Adrenal gland (tissue), 12 donors: ENCODE data around the gene AGAP1. TPM values are rescaled to one million over a fixed set of nuclear protein-coding genes. Genes with fewer than 3 reads are reported as not detected.

ENCODE experiments used
- DNase-seq, 7 donors: peaks; one replicate each; pipeline ENCODE4 v3.0.0-alpha.2; 2019 to 2020
- H3K27ac ChIP-seq, 5 donors: fragments of 200-600 bp; sonication (generic) in 4 of 5; 1 replicate in 3 of 5; 2 replicates in 2 of 5; pipeline versions ENCODE4 v1.5.1 to v1.8.0; 2016 to 2020; ENCODE audit warnings: mild to moderate bottlenecking in 1 of 5
- H3K27me3 ChIP-seq: fragments of 200-600 bp; 2 replicates; pipeline ENCODE4 v1.8.0; 2021
- H3K36me3 ChIP-seq, 2 donors: fragments of 200-600 bp; replicated peaks in 1 of 2; 1 replicate in 1 of 2; 2 replicates in 1 of 2; pipeline versions ENCODE4 v1.5.1 to v1.8.0; 2018 to 2022
- H3K4me1 ChIP-seq, 2 donors: fragments of 200-600 bp; replicated peaks in 1 of 2; 1 replicate in 1 of 2; 2 replicates in 1 of 2; pipeline versions ENCODE4 v1.5.1 to v1.8.0; 2018 to 2021
- H3K4me3 ChIP-seq, 4 donors: fragments of 200-600 bp; sonication (generic) in 3 of 4; one replicate each; pipeline ENCODE4 v1.5.1; 2016 to 2018
- H3K9me3 ChIP-seq, 3 donors: fragments of 200-600 bp; sonication (generic) in 1 of 3; replicated peaks in 1 of 3; 1 replicate in 2 of 3; 2 replicates in 1 of 3; pipeline versions ENCODE4 v1.5.1 to v1.8.0; 2016 to 2021
- CTCF ChIP-seq, 6 experiments: fragments of 450-650 bp in 4 of 6; fragments of 200-600 bp in 2 of 6; sonication (generic) in 1 of 6; IDR thresholded peaks; 1 replicate in 5 of 6; 2 replicates in 1 of 6; pipeline versions ENCODE4 v1.5.1 to v1.8.0; 2016 to 2021; ENCODE audit warnings: antibody characterized with exemption in 6 of 6, mild to moderate bottlenecking in 2 of 6, moderate library complexity in 1 of 6
- POLR2A ChIP-seq, 2 donors: fragments of 450-650 bp; IDR thresholded peaks; one replicate each; pipeline ENCODE4 v1.6.1; 2017; ENCODE audit warnings: antibody characterized with exemption in 2 of 2, mild to moderate bottlenecking in 2 of 2, moderate library complexity in 1 of 2
- WGBS, 4 donors: extraction: QIAGEN DNeasy Blood & Tissue Kit in 2 of 4; methylation state at CpG; one replicate each; pipeline versions ENCODE4 v1.1.5 to v1.1.7; 2013 to 2017; 5-methylcytosine and 5-hydroxymethylcytosine counted together
- intact Hi-C, 2 donors: fragments of 100-400 bp; cut with DNase I; formaldehyde crosslinking; loops; one replicate each; pipeline versions ENCODE4 v1.14.1 to v1.15.0; 2022 to 2023
- polyA plus RNA-seq, 3 donors: library from polyadenylated mRNA; stranded (reverse); fragments of 200-250 nt in 2 of 3; fragments of 350-450 nt in 1 of 3; fragmentation: Illumina TruSeq in 1 of 3; extraction: RNeasy Lipid Tissue Mini Kit (QIAGEN cat#74804) in 1 of 3; gene quantifications; one replicate each; pipeline ENCODE4 v1.2.3, GENCODE V29; 2013 to 2014
- total RNA-seq, 9 donors: library from RNA; depleted of rRNA in 4 of 9; stranded (reverse); fragments of >200 nt in 4 of 9; fragments of 120-200 nt in 1 of 9; fragmentation: NEBNext Ultra II Directional in 1 of 9; extraction: Animal tissue kit (Norgen Biotek cat#: 25700) in 1 of 9; gene quantifications; one replicate each; pipeline versions ENCODE4 v1.1.0 to v1.2.4, GENCODE V29; 2013 to 2023
- donor health status: healthy with polysubstance abuse.
- donor health status: Bipolar disorder and iron deficiency.
- donor health status: DM: yes; HTN: yes; CAD: no.
- donor health status: DM: no; HTN: no; CAD: no.
- donor health status: DM: no; HTN: no; CAD: no.
- donor health status: DM: yes; HTN: yes; CAD: no.

AGAP1 gene
- total and polyA plus RNA-seq, 12 donors: 5.3 to 29.6 (median 17.7) TPM

GRCh38 chr2:236146436-236146835 lies 652.6 kb downstream of the AGAP1 start:
- intact Hi-C loops: no loop called here
- TF ChIP-seq CTCF (IDR thresholded peaks at IDR 0.05): no peak
- TF ChIP-seq POLR2A (IDR thresholded peaks at IDR 0.05): no peak
- Histone ChIP-seq H3K4me3 (no peak overlapping the region), H3K27ac (no peak overlapping the region), H3K9me3 (peaks cover 0 to 6% (median 0%) of the 10 kb centered on the region in 3 donors), H3K27me3 (peaks cover 15% of the 10 kb centered on the region), H3K4me1 (no peaks in the 10 kb centered on the region), H3K36me3 (no peaks in the 10 kb centered on the region)
- 90 to 97% (median 93%) methylated on average over 7 of the region's 7 CpGs for WGBS, 4 donors
- no peak for DNase-seq

GRCh38 chr2:236155406-236155805 lies 661.6 kb downstream of the AGAP1 start:
- Histone ChIP-seq H3K9me3 (peaks cover 0 to 7% (median 0%) of the 10 kb centered on the region in 3 donors), H3K27ac (no peak overlapping the region), H3K4me3 (no peak overlapping the region), H3K27me3 (peaks cover 13% of the 10 kb centered on the region), H3K4me1 (no peaks in the 10 kb centered on the region), H3K36me3 (no peaks in the 10 kb centered on the region)
- DNase-seq: no peak
- WGBS, 4 donors: 79 to 86% (median 81%) methylated on average over 3 of the region's 3 CpGs
- intact Hi-C loops: no loop called here
- no peak for TF ChIP-seq CTCF (IDR thresholded peaks at IDR 0.05)
- TF ChIP-seq POLR2A (IDR thresholded peaks at IDR 0.05): no peak

DNA sequence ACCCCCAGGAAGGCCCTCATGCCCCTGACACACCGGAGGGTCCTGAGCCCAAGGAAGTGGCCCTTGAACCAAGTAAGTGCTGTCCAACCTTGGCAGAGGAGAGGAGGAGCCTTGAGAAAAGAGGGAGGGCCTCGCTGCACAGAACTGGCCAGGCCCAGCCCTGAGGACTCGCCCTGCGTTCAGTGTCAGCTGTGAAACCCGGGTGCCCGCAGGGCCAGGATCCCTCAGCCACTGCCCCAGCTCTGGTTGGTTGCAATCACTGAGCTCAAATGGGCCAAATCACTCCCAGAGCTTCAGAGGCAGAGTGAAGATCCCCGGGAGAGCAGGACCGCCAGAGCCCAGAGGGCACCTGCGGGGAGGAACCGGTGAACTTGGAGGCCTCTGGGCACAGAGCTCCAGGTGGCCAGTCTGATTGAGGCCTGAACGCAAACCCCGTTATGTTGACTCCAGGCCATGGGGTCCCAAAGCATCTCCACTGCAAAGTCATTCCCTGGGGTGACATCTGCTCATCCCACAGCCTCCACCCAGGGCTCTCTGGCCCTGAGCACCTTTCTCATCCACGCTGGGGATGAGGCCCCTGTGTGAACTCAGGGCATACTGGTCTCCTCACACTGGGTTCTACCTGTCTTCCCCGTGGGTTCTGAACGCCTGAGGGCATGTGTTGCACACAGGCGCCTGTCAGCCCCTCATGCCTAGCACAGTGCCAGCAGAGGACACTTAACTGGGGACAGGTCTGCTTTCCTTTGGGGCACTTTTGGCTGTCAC lies 662.4 kb downstream of the AGAP1 start:
- intact Hi-C loops: no loop called here

GRCh38 chr2:236156860-236157194 lies 663.0 kb downstream of the AGAP1 start:
- Histone ChIP-seq H3K9me3 (peaks cover 0 to 3% (median 0%) of the 10 kb centered on the region in 3 donors), H3K27me3 (peaks cover 27% of the 10 kb centered on the region), H3K4me1 (no peaks in the 10 kb centered on the region), H3K4me3 (no peak overlapping the region), H3K27ac (no peak overlapping the region), H3K36me3 (no peaks in the 10 kb centered on the region)
- no peak for DNase-seq
- TF ChIP-seq POLR2A (IDR thresholded peaks at IDR 0.05) (no peak), CTCF (IDR thresholded peaks at IDR 0.05) (no peak)
- intact Hi-C loops: no loop called here
- 74 to 88% (median 86%) methylated on average over 6 to 7 of the region's 7 CpGs for WGBS, 4 donors

More for the DNA sequence above, 662.4 kb downstream of the AGAP1 start:
- no peak for DNase-seq
- Histone ChIP-seq H3K27ac (no peak overlapping the region), H3K9me3 (peaks cover 0 to 3% (median 0%) of the 10 kb centered on the region in 3 donors), H3K27me3 (peaks cover 21% of the 10 kb centered on the region), H3K4me1 (no peaks in the 10 kb centered on the region), H3K36me3 (no peaks in the 10 kb centered on the region), H3K4me3 (no peak overlapping the region)
- 85 to 90% (median 89%) methylated on average over 3 to 16 of the region's 16 CpGs for WGBS, 4 donors
- TF ChIP-seq CTCF (IDR thresholded peaks at IDR 0.05) (no peak), POLR2A (IDR thresholded peaks at IDR 0.05) (no peak)
